ENCODE data around the gene DDX41. TPM values are rescaled to one million over a fixed set of nuclear protein-coding genes. Genes with fewer than 3 reads are reported as not detected.

The DDX41 gene
- total and polyA plus RNA-seq, 10 of the 15 experiments (the other 5 are each of a cell fraction or from before 2014, with no cell fraction given): 32.7 to 215 (median 93.6) TPM

DNA sequence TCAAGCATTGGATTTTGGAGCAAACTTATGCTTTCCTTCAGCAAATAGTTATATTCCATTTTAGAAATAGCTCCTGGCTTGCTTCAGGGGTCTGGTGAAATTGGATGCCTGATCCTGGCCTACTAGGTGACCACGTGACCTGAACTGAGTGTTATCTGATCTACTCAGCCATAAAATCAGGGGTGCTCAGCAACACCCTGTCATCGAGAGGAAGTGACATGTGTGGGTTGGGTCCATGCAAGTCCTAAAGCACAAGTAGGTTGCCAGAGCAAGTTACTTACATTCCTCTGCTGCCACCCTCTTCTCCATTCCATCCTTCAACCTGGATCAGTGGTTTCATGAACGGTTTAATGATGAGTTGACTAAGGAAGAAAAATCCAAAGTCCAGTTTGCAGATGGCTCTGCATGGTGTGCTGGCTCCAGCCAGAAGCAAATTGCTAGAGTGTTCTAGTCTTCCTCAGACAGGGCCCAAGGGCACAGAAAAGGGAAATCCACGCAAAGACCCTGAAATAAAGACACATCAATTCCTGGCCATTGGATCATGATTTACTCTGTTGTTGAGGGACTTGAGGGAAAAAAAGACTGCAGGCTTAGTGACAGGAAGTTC, 40.4 kb upstream of the DDX41 start:
- no peak overlapping the region for H3K4me2 ChIP-seq (ENCODE audit: control insufficient read depth, insufficient read depth)
- H2AFZ ChIP-seq (ENCODE audit: control insufficient read depth, low read depth, low read length): no peak overlapping the region
- no peak overlapping the region for H3K9ac ChIP-seq (ENCODE audit: control insufficient read depth, insufficient read depth, low read length)
- no TSS peak for BruUV-seq (replicated peaks)
- no peak for DNase-seq (ENCODE audit: low read depth, low spot score)
- no peak for FAIRE-seq
- no peaks in the 10 kb centered on the region; the same call in 1 of the 2 replicates for H4K20me1 ChIP-seq (ENCODE audit: control insufficient read depth, insufficient read depth)
- RAD21 ChIA-PET (ENCODE audit: unreplicated experiment): no interaction called here
- H3K27me3 ChIP-seq (replicated peaks in 1 of 2; ENCODE audit: control insufficient read depth in 2 of 2, insufficient read depth in 2 of 2, low read length in 1 of 2): no peaks in the 10 kb centered on the region
- SMC1A ChIA-PET (ENCODE audit: uncharacterized antibody, unreplicated experiment): no interaction called here
- no peak for ATAC-seq
- intact Hi-C loops (cut with micrococcal nuclease; ENCODE audit: unreplicated experiment) (no loop called here), in situ Hi-C loops (cut with MboI) (no loop called here)
- WGBS (ENCODE audit: insufficient coverage, insufficient replicate concordance, low lambda C conversion rate, missing lambda C conversion rate): 24% methylated on average over 4 of the region's 4 CpGs
- no peak overlapping the region for H3K4me3 ChIP-seq
- peaks cover 20% of the 10 kb centered on the region for H3K79me2 ChIP-seq (ENCODE audit: control insufficient read depth, insufficient read depth, low read length)
- H3K27ac ChIP-seq (ENCODE audit: control insufficient read depth, insufficient read depth): no peak overlapping the region
- H3K9me3 ChIP-seq (replicated peaks; ENCODE audit: control insufficient read depth, insufficient read depth, low read length): no peaks in the 10 kb centered on the region; the same call in 2 of the 3 replicates
- TF ChIP-seq RUNX3 (IDR thresholded peaks at IDR 0.05; ENCODE audit: low read length) (no peak), RAD51 (IDR thresholded peaks at IDR 0.05) (peak; percentile 56; the same call in 1 of the 2 replicates)
- POLR2A ChIA-PET: no interaction called here
- peaks cover 8% of the 10 kb centered on the region for H3K4me1 ChIP-seq (ENCODE audit: control insufficient read depth, insufficient read depth, low read length)
- no peaks in the 10 kb centered on the region for H3K36me3 ChIP-seq (ENCODE audit: control insufficient read depth in 2 of 2, insufficient read depth in 2 of 2, low read length in 1 of 2)
- CTCF ChIA-PET: no interaction called here

DNA sequence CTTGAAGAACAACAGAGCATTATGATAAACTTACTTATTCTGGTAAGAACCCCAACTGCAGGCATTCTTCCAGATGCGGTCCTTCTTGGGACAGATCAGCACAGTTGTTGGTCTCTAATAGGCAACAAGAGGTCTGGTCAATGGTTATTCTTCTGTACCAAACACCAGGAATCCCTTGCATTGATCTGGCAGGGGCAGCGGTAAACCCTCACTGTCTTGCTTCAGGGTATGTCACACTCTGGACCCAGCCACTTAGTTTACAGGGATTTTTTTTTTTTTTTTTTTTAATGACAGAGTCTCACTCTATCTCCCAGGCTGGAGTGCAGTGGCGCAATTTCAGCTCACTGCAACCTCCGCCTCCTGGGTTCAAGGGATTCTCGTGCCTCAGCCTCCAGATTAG, 38.9 kb upstream of the DDX41 start:
- ChIA-PET SMC1A (ENCODE audit: uncharacterized antibody, unreplicated experiment) (no interaction called here), POLR2A (interaction anchor here (0.7 to 1.0 kb wide), 2 partner anchors 19 to 59 kb away, joined by 3 to 4 read pairs; no protein-coding TSS in a partner anchor), RAD21 (ENCODE audit: unreplicated experiment) (no interaction called here), CTCF (no interaction called here)
- no peaks in the 10 kb centered on the region for H3K27me3 ChIP-seq (replicated peaks in 1 of 2; ENCODE audit: control insufficient read depth in 2 of 2, insufficient read depth in 2 of 2, low read length in 1 of 2)
- no peaks in the 10 kb centered on the region for H3K36me3 ChIP-seq (ENCODE audit: control insufficient read depth in 2 of 2, insufficient read depth in 2 of 2, low read length in 1 of 2)
- intact Hi-C loops (cut with micrococcal nuclease; ENCODE audit: unreplicated experiment) (no loop called here), in situ Hi-C loops (cut with MboI) (no loop called here)
- peaks cover 8% of the 10 kb centered on the region for H3K4me1 ChIP-seq (ENCODE audit: control insufficient read depth, insufficient read depth, low read length)
- peaks cover 20% of the 10 kb centered on the region for H3K79me2 ChIP-seq (ENCODE audit: control insufficient read depth, insufficient read depth, low read length)
- no peaks in the 10 kb centered on the region; the same call in 1 of the 2 replicates for H4K20me1 ChIP-seq (ENCODE audit: control insufficient read depth, insufficient read depth)
- H3K4me3 ChIP-seq: no peak overlapping the region
- DNase-seq (ENCODE audit: low read depth, low spot score) (no peak), ATAC-seq (no peak), FAIRE-seq (no peak)
- no peak overlapping the region for H3K4me2 ChIP-seq (ENCODE audit: control insufficient read depth, insufficient read depth)
- no peak overlapping the region for H2AFZ ChIP-seq (ENCODE audit: control insufficient read depth, low read depth, low read length)
- no peaks in the 10 kb centered on the region for H3K9me3 ChIP-seq (replicated peaks; ENCODE audit: control insufficient read depth, insufficient read depth, low read length)
- H3K9ac ChIP-seq (ENCODE audit: control insufficient read depth, insufficient read depth, low read length): no peak overlapping the region
- BruUV-seq (replicated peaks): no TSS peak
- no peak overlapping the region for H3K27ac ChIP-seq (ENCODE audit: control insufficient read depth, insufficient read depth)
- 80% methylated on average over 5 of the region's 5 CpGs for WGBS (ENCODE audit: insufficient coverage, insufficient replicate concordance, low lambda C conversion rate, missing lambda C conversion rate)
- TF ChIP-seq, protein P1, sequence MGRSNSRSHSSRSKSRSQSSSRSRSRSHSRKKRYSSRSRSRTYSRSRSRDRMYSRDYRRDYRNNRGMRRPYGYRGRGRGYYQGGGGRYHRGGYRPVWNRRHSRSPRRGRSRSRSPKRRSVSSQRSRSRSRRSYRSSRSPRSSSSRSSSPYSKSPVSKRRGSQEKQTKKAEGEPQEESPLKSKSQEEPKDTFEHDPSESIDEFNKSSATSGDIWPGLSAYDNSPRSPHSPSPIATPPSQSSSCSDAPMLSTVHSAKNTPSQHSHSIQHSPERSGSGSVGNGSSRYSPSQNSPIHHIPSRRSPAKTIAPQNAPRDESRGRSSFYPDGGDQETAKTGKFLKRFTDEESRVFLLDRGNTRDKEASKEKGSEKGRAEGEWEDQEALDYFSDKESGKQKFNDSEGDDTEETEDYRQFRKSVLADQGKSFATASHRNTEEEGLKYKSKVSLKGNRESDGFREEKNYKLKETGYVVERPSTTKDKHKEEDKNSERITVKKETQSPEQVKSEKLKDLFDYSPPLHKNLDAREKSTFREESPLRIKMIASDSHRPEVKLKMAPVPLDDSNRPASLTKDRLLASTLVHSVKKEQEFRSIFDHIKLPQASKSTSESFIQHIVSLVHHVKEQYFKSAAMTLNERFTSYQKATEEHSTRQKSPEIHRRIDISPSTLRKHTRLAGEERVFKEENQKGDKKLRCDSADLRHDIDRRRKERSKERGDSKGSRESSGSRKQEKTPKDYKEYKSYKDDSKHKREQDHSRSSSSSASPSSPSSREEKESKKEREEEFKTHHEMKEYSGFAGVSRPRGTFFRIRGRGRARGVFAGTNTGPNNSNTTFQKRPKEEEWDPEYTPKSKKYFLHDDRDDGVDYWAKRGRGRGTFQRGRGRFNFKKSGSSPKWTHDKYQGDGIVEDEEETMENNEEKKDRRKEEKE (IDR thresholded peaks at IDR 0.05): no peak
- TF ChIP-seq REST (IDR thresholded peaks at IDR 0.05; ENCODE audit: low read depth, low read length) (no peak), RBBP5 (conservative IDR thresholded peaks at IDR 0.05) (no peak), TBL1XR1 (IDR thresholded peaks at IDR 0.05; ENCODE audit: low read depth, low read length) (no peak), NFXL1 (IDR thresholded peaks at IDR 0.05; ENCODE audit: borderline replicate concordance) (no peak), ZNF274 (IDR thresholded peaks at IDR 0.05; ENCODE audit: insufficient read depth, insufficient read length) (no peak)
- TF ChIP-seq, protein P2, sequence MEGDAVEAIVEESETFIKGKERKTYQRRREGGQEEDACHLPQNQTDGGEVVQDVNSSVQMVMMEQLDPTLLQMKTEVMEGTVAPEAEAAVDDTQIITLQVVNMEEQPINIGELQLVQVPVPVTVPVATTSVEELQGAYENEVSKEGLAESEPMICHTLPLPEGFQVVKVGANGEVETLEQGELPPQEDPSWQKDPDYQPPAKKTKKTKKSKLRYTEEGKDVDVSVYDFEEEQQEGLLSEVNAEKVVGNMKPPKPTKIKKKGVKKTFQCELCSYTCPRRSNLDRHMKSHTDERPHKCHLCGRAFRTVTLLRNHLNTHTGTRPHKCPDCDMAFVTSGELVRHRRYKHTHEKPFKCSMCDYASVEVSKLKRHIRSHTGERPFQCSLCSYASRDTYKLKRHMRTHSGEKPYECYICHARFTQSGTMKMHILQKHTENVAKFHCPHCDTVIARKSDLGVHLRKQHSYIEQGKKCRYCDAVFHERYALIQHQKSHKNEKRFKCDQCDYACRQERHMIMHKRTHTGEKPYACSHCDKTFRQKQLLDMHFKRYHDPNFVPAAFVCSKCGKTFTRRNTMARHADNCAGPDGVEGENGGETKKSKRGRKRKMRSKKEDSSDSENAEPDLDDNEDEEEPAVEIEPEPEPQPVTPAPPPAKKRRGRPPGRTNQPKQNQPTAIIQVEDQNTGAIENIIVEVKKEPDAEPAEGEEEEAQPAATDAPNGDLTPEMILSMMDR (IDR thresholded peaks at IDR 0.05 in 2 of 3, conservative IDR thresholded peaks at IDR 0.05 in 1 of 3; ENCODE audit: control insufficient read depth in 2 of 3, extremely low read depth in 1 of 3, insufficient read depth in 1 of 3, low read depth in 3 of 3, low read length in 3 of 3): no peak

All from GM12878 (cell line).